ENCODE data around the gene HSPB8. TPM values are rescaled to one million over a fixed set of nuclear protein-coding genes. Genes with fewer than 3 reads are reported as not detected.

The HSPB8 gene
- total RNA-seq, 2 donors from 2014 or later, result 14.8 to 22.7 TPM

GRCh38 chr12:119201789-119202543 lies 23.2 kb downstream of the HSPB8 start:
- intact Hi-C loops (cut with DNase I), result no loop called here
- TF ChIP-seq CTCF (IDR thresholded peaks at IDR 0.05) (no peak), POLR2A (IDR thresholded peaks at IDR 0.05) (no peak)
- Histone ChIP-seq H3K27me3 (no peaks in the 10 kb centered on the region), H3K4me3 (no peak overlapping the region), H3K9me3 (no peaks in the 10 kb centered on the region), H3K4me1 (no peaks in the 10 kb centered on the region), H3K27ac (no peak overlapping the region), H3K36me3 (replicated peaks in 1 of 2; ENCODE audit: insufficient read depth in 1 of 2, low read depth in 2 of 2) (no peaks in the 10 kb centered on the region)
- DNase-seq (no peak), ATAC-seq (no peak)
- WGBS, 2 donors, result 58 to 63% methylated on average over 8 to 9 of the region's 9 CpGs

DNA sequence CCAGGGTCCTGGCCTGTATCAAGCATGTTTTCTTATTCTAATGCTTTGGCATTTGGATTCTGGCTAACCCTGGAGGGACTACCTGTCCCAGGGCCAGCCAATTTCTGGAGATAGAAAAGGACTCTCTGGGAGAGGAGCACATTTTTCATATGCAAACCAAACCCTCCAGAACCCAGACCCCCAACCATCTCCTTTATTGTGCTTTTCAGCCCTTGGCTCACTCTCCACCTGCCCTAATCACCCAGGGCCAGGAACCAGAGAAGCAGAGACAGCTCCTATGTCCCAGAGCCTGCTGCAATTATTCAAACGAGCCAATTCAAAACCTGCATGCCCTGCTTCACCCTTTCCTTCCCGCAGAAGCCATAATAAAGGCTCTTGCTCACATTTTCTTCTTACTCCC lies 23.8 kb downstream of the HSPB8 start:
- H3K27me3 ChIP-seq, result no peaks in the 10 kb centered on the region
- H3K4me1 ChIP-seq, result no peaks in the 10 kb centered on the region
- no peak overlapping the region for H3K27ac ChIP-seq
- 26 to 46% methylated on average over 2 of the region's 2 CpGs for WGBS, 2 donors
- ATAC-seq (no peak), DNase-seq (no peak)
- H3K9me3 ChIP-seq, result no peaks in the 10 kb centered on the region
- H3K4me3 ChIP-seq, result no peak overlapping the region
- intact Hi-C loops (cut with DNase I), result no loop called here
- no peak for TF ChIP-seq CTCF (IDR thresholded peaks at IDR 0.05)
- TF ChIP-seq POLR2A (IDR thresholded peaks at IDR 0.05), result no peak
- H3K36me3 ChIP-seq (replicated peaks in 1 of 2; ENCODE audit: insufficient read depth in 1 of 2, low read depth in 2 of 2), result no peaks in the 10 kb centered on the region

GRCh38 chr12:119204131-119204530 lies 25.4 kb downstream of the HSPB8 start:
- TF ChIP-seq POLR2A (IDR thresholded peaks at IDR 0.05) (no peak), CTCF (IDR thresholded peaks at IDR 0.05) (no peak)
- no peak for ATAC-seq
- WGBS, 2 donors, result 40 to 45% methylated on average over 2 of the region's 2 CpGs
- no peaks in the 10 kb centered on the region for H3K9me3 ChIP-seq
- DNase-seq, result no peak
- H3K4me3 ChIP-seq, result no peak overlapping the region
- no peak overlapping the region for H3K27ac ChIP-seq
- intact Hi-C loops (cut with DNase I), result no loop called here
- H3K4me1 ChIP-seq, result no peaks in the 10 kb centered on the region
- H3K27me3 ChIP-seq, result no peaks in the 10 kb centered on the region
- no peaks in the 10 kb centered on the region for H3K36me3 ChIP-seq (replicated peaks in 1 of 2; ENCODE audit: insufficient read depth in 1 of 2, low read depth in 2 of 2)

GRCh38 chr12:119204671-119205285 lies 26.0 kb downstream of the HSPB8 start:
- no peak overlapping the region for H3K27ac ChIP-seq
- DNase-seq, result no peak

More at GRCh38 chr12:119204671-119205285, 26.0 kb downstream of the HSPB8 start:
- no peak for TF ChIP-seq POLR2A (IDR thresholded peaks at IDR 0.05)
- TF ChIP-seq CTCF (IDR thresholded peaks at IDR 0.05), result no peak
- Histone ChIP-seq H3K4me1 (no peaks in the 10 kb centered on the region), H3K27me3 (no peaks in the 10 kb centered on the region), H3K9me3 (no peaks in the 10 kb centered on the region), H3K4me3 (no peak overlapping the region), H3K36me3 (replicated peaks in 1 of 2; ENCODE audit: insufficient read depth in 1 of 2, low read depth in 2 of 2) (no peaks in the 10 kb centered on the region)
- intact Hi-C loops (cut with DNase I), result no loop called here
- ATAC-seq, result no peak
- WGBS, 2 donors, result 75 to 77% methylated on average over 7 of the region's 7 CpGs

Data from body of pancreas (tissue), 4 donors.